Coronary artery (tissue), 2 donors: ENCODE data around the gene CCDC28B.
"Not testable (repeated sequence)": the region's sequence is repeated elsewhere in the genome, so short reads cannot be mapped to it uniquely, and the experiment has no call there.

Experiments used
- DNase-seq: peaks from one replicate; pipeline ENCODE4 v3.0.0-alpha.2; 2017; ENCODE audit warnings: low spot score
- H3K27ac ChIP-seq, 2 donors: fragments of 200-600 bp; sonication (generic); one replicate each; pipeline ENCODE4 v1.5.1; 2016 to 2019
- H3K4me3 ChIP-seq: fragments of 200-600 bp; sonication (generic); 2 replicates; pipeline ENCODE4 v1.5.1; 2016; ENCODE audit warnings: mild to moderate bottlenecking, moderate library complexity
- CTCF ChIP-seq: fragments of 200-600 bp; sonication (generic); IDR thresholded peaks from one replicate; pipeline ENCODE4 v1.5.1; 2019; ENCODE audit warnings: antibody characterized with exemption

The CCDC28B gene

DNA sequence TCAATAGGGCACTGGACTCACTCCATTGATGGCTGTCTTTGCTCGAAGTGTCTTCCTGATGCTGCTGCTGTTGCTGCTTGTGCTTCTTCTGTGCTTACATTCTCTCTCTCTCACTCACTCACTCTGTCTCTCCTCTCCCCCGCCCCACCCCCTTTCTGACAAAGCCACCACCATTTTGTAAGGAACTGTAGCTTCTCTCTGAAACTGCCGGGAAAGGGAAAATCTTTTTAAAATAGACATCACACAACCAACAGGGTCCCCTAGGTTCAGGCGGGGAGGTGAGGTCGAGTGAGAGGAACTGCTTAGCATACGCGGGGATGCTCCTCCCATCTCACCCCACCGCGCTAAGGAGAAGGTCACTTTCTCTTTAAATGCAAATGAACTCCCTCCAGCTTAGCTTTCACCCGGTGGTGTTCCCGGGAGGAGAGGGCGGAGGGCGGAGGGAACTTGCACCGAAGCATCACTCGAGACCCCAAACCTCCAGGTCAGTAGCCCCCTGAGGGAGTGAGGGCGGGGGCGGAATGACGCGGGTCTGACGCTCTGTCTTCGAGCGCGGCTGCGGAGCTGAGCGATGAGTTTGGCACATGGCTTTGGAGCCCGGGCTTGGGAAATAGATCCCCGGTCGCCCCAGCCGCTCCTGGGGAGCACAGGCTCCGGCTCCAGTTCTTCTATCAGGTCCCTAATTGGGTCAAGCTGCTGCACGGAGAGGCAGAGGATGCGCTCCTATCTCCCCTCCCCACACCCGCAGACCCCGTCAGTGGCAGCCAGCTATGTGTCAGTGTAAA lies at the start of gene CCDC28B:
TSS of gene CCDC28B (plus strand) at position 370 of the 785 bp plus-strand sequence. CDS start 1,341 bp downstream, outside the sequence.
- peak within 1 kb of the TSS; percentile 79 for H3K4me3 ChIP-seq
- DNase-seq: peak; percentile 87
- peak within 1 kb of the TSS; percentile 57 to 89 for H3K27ac ChIP-seq
- no peak for TF ChIP-seq CTCF

DNA sequence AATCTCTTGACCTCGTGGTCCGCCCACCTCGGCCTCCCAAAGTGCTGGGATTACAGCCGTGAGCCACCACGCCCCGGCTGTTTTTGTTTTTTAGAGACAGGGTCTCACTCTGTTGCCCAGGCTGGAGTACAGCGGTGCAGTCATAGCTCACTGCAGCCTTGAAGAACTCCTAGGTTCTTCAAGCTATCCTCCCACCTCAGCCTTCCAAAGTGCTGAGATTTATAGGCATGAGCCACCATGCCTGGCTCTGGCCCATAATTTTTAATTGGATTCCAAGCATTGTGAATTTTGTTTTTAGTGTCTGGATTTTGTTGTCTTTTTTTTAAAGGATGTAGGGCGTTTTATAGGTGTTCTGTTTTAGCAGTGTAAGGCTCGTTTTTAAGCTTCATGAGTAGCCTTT lies 49.5 kb upstream of the CCDC28B start:
- DNase-seq: no peak
- H3K4me3 ChIP-seq: no peak overlapping the region
- H3K27ac ChIP-seq: no peak overlapping the region
- TF ChIP-seq CTCF: no peak

DNA sequence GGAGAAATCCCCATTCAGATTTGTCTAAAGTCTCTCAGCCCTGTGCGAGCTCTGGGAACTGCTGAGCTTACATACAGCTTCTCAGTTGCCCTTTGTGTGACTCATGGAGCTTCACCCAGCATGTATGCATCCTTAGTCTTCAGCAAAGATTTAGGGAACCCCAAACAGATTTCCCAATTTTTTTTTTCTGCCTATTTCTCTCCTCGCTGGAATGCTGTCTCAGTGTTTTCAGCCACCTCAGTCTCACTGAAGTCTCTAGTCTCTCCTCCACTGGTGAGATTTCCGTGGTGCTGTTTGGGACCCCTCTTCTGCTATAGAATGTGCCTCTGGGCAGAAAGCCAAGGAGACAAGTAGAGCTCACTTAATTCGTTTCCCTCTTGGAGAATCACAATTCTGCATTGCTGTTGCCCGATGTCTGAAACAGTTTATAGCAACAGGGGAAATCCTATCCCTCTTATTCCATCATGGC lies 49.0 kb upstream of the CCDC28B start:
- no peak for DNase-seq
- no peak overlapping the region for H3K4me3 ChIP-seq
- no peak overlapping the region for H3K27ac ChIP-seq
- no peak for TF ChIP-seq CTCF

GRCh38 chr1:32159189-32159588 lies 41.2 kb upstream of the CCDC28B start:
- no peak for DNase-seq
- H3K27ac ChIP-seq: no peak overlapping the region
- no peak overlapping the region for H3K4me3 ChIP-seq
- no peak for TF ChIP-seq CTCF

DNA sequence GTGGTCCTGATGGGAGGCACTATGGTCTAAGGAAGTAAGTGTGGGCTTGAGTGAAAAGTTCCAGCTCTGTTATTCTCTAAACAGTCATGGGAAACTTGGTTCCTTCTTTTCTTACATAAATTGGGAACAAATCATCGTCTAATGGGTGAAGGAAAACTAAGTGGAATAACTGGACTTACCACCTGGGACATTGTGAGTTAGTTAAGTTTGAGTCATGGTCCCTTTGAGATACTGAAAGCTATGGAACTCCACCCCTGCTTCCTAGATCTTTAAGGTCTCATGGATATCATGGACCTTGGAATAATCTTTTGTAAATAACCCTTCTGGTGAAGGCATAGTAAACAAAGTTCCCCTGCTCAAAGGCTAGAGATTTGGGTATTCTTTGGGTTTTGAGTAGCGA lies 37.0 kb upstream of the CCDC28B start:
- DNase-seq: no peak
- no peak overlapping the region for H3K27ac ChIP-seq
- TF ChIP-seq CTCF: no peak
- no peak overlapping the region for H3K4me3 ChIP-seq

GRCh38 chr1:32165633-32166032 lies 34.8 kb upstream of the CCDC28B start:
- not testable (repeated sequence) for H3K4me3 ChIP-seq, H3K27ac ChIP-seq, DNase-seq

- DNase-seq: no peak
- Histone ChIP-seq H3K4me3 (no peak overlapping the region), H3K27ac (no peak overlapping the region)
- TF ChIP-seq CTCF: no peak
Observed at GRCh38 chr1:32170991-32171390, 29.4 kb upstream of the CCDC28B start.
